B cell (primary cell): ENCODE results near the gene HOOK2. TPM values are rescaled to one million over a fixed set of nuclear protein-coding genes. Genes with fewer than 3 reads are reported as not detected.

Experiments
- ATAC-seq: fragments of 200-7000 bp; cut with Tn5 transposase; one replicate; pipeline ENCODE4 v1.10.0; 2021; ENCODE audit warnings: low read depth, mild to moderate bottlenecking, moderate number of reproducible peaks, moderate library complexity
- CTCF ChIA-PET: fragments of 350-600 bp; sonication (Branson Sonifier 250); formaldehyde crosslinking; loops from one replicate; lab custom pipeline; 2021; ENCODE audit warnings: antibody characterized with exemption, inconsistent platforms; lab: Charles Lee
- POLR2A ChIA-PET: fragments of 350-600 bp; sonication (Branson Sonifier 250); formaldehyde crosslinking; loops from one replicate; lab custom pipeline; 2021; ENCODE audit warnings: antibody characterized with exemption; lab: Charles Lee
- DNase-seq: peaks from one replicate; pipeline ENCODE4 v3.0.0; 2013
- H2AFZ ChIP-seq: 2 replicates; pipeline ENCODE4 v1.6.1; 2012; ENCODE audit warnings: mild to moderate bottlenecking, low read depth, low read length; ENCODE audit not compliant: insufficient read depth, poor library complexity, severe bottlenecking
- H3K27ac ChIP-seq, 2 donors: 1 replicate in 1 of 2; 2 replicates in 1 of 2; pipeline ENCODE4 v1.5.1; 2012 to 2013; ENCODE audit warnings: low read length in 2 of 2, mild to moderate bottlenecking in 2 of 2, moderate library complexity in 1 of 2
- H3K27me3 ChIP-seq, 4 experiments: fragments of 200-600 bp in 1 of 4; sonication (generic) in 1 of 4; replicated peaks in 1 of 4; 1 replicate in 2 of 4; 2 replicates in 2 of 4; pipeline versions ENCODE4 v1.6.1 to v1.7.0; 2013 to 2016; ENCODE audit warnings: low read length in 3 of 4, mild to moderate bottlenecking in 2 of 4, mixed read lengths in 1 of 4, moderate library complexity in 1 of 4; ENCODE audit not compliant: insufficient read depth in 4 of 4, control insufficient read depth in 3 of 4; ENCODE audit errors: control extremely low read depth in 1 of 4
- H3K36me3 ChIP-seq, 2 experiments: replicated peaks in 1 of 2; 1 replicate in 1 of 2; 2 replicates in 1 of 2; pipeline versions ENCODE4 v1.6.1 to v1.7.1; 2013; ENCODE audit warnings: low read length in 1 of 2; ENCODE audit not compliant: insufficient read depth in 2 of 2, control insufficient read depth in 1 of 2; ENCODE audit errors: control extremely low read depth in 1 of 2, extremely low read depth in 1 of 2
- H3K4me1 ChIP-seq, 2 donors: fragments of 200-600 bp in 1 of 2; sonication (generic) in 1 of 2; 1 replicate in 1 of 2; 2 replicates in 1 of 2; pipeline versions ENCODE4 v1.5.1 to v1.6.1; 2013 to 2017; ENCODE audit warnings: low read length in 2 of 2; ENCODE audit not compliant: control insufficient read depth in 2 of 2, insufficient read depth in 2 of 2
- H3K4me2 ChIP-seq: replicated peaks from 2 replicates; pipeline ENCODE3; 2012; ENCODE audit warnings: mild to moderate bottlenecking, low read depth, low read length; ENCODE audit not compliant: poor library complexity, severe bottlenecking
- H3K4me3 ChIP-seq, 5 experiments: fragments of 200-600 bp in 1 of 5; sonication (generic) in 1 of 5; 1 replicate in 3 of 5; 2 replicates in 2 of 5; pipeline versions ENCODE4 v1.5.1 to v1.7.0; 2011 to 2016; ENCODE audit warnings: low read length in 4 of 5, mild to moderate bottlenecking in 4 of 5, low read depth in 2 of 5, control low read depth in 1 of 5, moderate library complexity in 1 of 5; ENCODE audit not compliant: insufficient read depth in 1 of 5; ENCODE audit errors: control extremely low read depth in 1 of 5, extremely low read depth in 1 of 5
- H3K79me2 ChIP-seq: fragments of 200-600 bp; sonication (generic); one replicate; pipeline ENCODE4 v1.6.0; 2016; ENCODE audit warnings: low read length; ENCODE audit not compliant: control insufficient read depth, insufficient read depth
- H3K9ac ChIP-seq: fragments of 200-600 bp; sonication (generic); 2 replicates; pipeline ENCODE4 v1.6.1; 2017; ENCODE audit warnings: mild to moderate bottlenecking, low read length, moderate library complexity
- H3K9me3 ChIP-seq, 3 donors: one replicate each; pipeline versions ENCODE4 v1.6.1 to v1.7.1; 2013; ENCODE audit warnings: low read length in 2 of 3; ENCODE audit not compliant: control insufficient read depth in 2 of 3, insufficient read depth in 1 of 3; ENCODE audit errors: control extremely low read depth in 1 of 3
- H4K20me1 ChIP-seq: 2 replicates; pipeline ENCODE4 v1.6.0; 2012; ENCODE audit warnings: mild to moderate bottlenecking, low read length; ENCODE audit not compliant: insufficient read depth, control insufficient read depth, poor library complexity, severe bottlenecking
- H3K27ac Mint-ChIP-seq: one replicate; pipeline ENCODE4 v1.8.0; 2021; ENCODE audit warnings: mixed read lengths
- H3K27me3 Mint-ChIP-seq: one replicate; pipeline ENCODE4 v1.8.0; 2021; ENCODE audit warnings: mixed read lengths
- H3K4me1 Mint-ChIP-seq: one replicate; pipeline ENCODE4 v1.8.0; 2021; ENCODE audit warnings: mixed read lengths
- H3K4me3 Mint-ChIP-seq: one replicate; pipeline ENCODE4 v1.8.0; 2021; ENCODE audit warnings: mixed read lengths
- H3K9me3 Mint-ChIP-seq: one replicate; pipeline ENCODE4 v1.8.0; 2022; ENCODE audit warnings: mixed read lengths; ENCODE audit not compliant: insufficient read depth
- CTCF ChIP-seq: fragments of 200-600 bp; IDR thresholded peaks from one replicate; pipeline ENCODE4 v1.8.0; 2022; ENCODE audit warnings: antibody characterized with exemption, mild to moderate bottlenecking
- EZH2 ChIP-seq: IDR thresholded peaks from 2 replicates; pipeline ENCODE4 v1.6.1; 2012; ENCODE audit warnings: borderline replicate concordance, low read depth, mild to moderate bottlenecking, moderate library complexity, low read length; ENCODE audit not compliant: insufficient read depth, poor library complexity, severe bottlenecking
- WGBS: methylation state at CpG from one replicate; pipeline ENCODE4 v1.1.5; 2013; ENCODE audit warnings: missing lambda C conversion rate; ENCODE audit not compliant: insufficient coverage; 5-methylcytosine and 5-hydroxymethylcytosine counted together
- intact Hi-C: fragments of 100-400 bp; cut with micrococcal nuclease; formaldehyde crosslinking; loops from one replicate; pipeline ENCODE4 v1.10.0; 2022
- polyA plus RNA-seq: library from polyadenylated mRNA; depleted of rRNA; stranded (reverse); fragments of >200 nt; gene quantifications from 2 replicates; pipeline ENCODE4 v1.2.3, GENCODE V29; 2012
- total RNA-seq, 2 donors: library from RNA; stranded (reverse); fragments of 120-200 nt in 1 of 2; gene quantifications; 1 replicate in 1 of 2; 2 replicates in 1 of 2; pipeline versions ENCODE4 v1.2.3 to v1.2.4, GENCODE V29; 2013 to 2022

The HOOK2 gene
- total and polyA plus RNA-seq, 2 donors (not counting 1 experiment from before 2014, with no cell fraction given), result 30.3 to 33.4 TPM

DNA sequence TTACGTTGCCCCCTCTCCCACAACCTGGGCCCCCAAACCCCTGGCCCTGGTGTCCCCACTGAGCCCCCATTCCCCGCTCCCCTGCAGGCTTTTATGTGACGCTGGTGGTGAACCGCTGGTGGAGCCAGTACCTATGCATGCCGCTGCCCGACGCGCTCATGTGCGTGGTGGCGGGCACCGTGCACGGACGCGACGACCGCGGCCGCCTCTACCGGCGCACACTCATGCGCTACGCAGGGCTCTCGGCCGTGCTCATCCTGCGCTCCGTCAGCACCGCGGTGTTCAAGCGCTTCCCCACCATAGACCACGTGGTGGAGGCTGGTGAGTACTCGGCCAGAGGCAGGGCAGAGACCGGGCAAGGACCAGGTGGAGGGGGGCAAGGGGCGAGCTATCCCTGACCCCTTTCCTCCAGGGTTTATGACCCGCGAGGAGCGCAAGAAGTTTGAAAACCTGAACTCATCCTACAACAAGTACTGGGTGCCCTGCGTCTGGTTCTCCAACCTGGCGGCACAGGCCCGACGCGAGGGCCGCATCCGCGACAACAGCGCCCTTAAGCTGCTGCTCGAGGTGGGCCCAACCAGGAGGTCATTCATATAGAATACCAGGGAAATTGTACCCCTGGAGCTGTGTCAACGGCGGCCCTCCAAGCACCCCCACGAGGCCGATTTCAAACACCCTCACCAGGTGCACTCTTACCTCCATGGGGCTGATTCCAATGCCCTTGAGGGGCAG, 20.7 kb downstream of the HOOK2 start:
- Histone ChIP-seq H3K36me3 (no peaks in the 10 kb centered on the region), H4K20me1 (no peaks in the 10 kb centered on the region), H2AFZ (no peak overlapping the region), H3K9me3 (no peaks in the 10 kb centered on the region), H3K79me2 (no peaks in the 10 kb centered on the region), H3K27me3 (peaks cover 0 to 32% (median 5%) of the 10 kb centered on the region in 4 experiments), H3K4me3 (no peak overlapping the region), H3K4me1 (peaks cover 9 to 13% of the 10 kb centered on the region in 2 donors), H3K9ac (no peak overlapping the region), H3K4me2 (no peak overlapping the region), H3K27ac (no peak overlapping the region)
- ATAC-seq (no peak), DNase-seq (no peak)
- Mint-ChIP-seq H3K4me1 (peaks cover 10% of the 10 kb centered on the region), H3K27ac (no peak overlapping the region), H3K27me3 (peaks cover 38% of the 10 kb centered on the region), H3K9me3 (no peaks in the 10 kb centered on the region), H3K4me3 (no peak overlapping the region)
- WGBS, result 67% methylated on average over 41 of the region's 50 CpGs
- no peak for TF ChIP-seq EZH2
- no peak for TF ChIP-seq CTCF
- ChIA-PET CTCF (interaction anchor here (0.6 to 21.3 kb wide), 5 partner anchors 10 to 94 kb away, joined by 3 to 353 read pairs (median 4); partner anchors contain the start of gene TRIR), POLR2A (interaction anchor here (0.6 kb wide), 1 partner anchor 40 kb away, joined by 4 read pairs; no protein-coding TSS in a partner anchor)
- intact Hi-C loops, result no loop called here
